Choroid plexus epithelial cell (primary cell): Measurements from ENCODE around the gene SLC6A3.

Experiments
- DNase-seq: peaks from one replicate; pipeline ENCODE4 v3.0.0-alpha.2; 2010; ENCODE audit warnings: low read depth
- H3K4me3 ChIP-seq: 2 replicates; pipeline ENCODE4 v1.5.1; 2011; ENCODE audit warnings: low read depth, mild to moderate bottlenecking, control low read depth, low read length, moderate library complexity
- TF ChIP-seq, protein P1 (sequence below): conservative IDR thresholded peaks from 2 replicates; pipeline ENCODE4 v1.5.1; 2011; ENCODE audit warnings: low read depth, mild to moderate bottlenecking, control low read depth, inconsistent platforms, low read length, moderate library complexity

The SLC6A3 gene

DNA sequence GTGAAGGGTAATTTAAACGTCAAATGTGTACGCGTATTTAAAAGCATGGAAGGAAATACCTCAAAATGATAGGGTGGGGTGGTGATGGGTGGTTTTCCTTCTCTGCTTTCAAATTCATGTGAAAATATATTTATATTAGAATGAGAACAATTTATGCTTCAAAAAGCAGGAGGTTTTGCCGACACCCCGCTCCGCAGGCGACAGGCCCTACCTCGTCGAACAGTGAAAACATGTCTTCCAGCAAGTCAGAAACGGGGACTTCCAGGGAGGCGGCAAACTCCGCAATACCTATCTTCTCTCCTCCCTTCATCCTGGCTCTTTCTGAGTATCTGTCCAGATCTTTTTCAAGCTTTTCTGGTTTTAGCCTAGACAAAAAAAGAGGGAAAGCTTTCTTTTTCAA lies 28.5 kb upstream of the SLC6A3 start:
- no peak overlapping the region for H3K4me3 ChIP-seq
- no peak for DNase-seq
- TF ChIP-seq, protein P1, sequence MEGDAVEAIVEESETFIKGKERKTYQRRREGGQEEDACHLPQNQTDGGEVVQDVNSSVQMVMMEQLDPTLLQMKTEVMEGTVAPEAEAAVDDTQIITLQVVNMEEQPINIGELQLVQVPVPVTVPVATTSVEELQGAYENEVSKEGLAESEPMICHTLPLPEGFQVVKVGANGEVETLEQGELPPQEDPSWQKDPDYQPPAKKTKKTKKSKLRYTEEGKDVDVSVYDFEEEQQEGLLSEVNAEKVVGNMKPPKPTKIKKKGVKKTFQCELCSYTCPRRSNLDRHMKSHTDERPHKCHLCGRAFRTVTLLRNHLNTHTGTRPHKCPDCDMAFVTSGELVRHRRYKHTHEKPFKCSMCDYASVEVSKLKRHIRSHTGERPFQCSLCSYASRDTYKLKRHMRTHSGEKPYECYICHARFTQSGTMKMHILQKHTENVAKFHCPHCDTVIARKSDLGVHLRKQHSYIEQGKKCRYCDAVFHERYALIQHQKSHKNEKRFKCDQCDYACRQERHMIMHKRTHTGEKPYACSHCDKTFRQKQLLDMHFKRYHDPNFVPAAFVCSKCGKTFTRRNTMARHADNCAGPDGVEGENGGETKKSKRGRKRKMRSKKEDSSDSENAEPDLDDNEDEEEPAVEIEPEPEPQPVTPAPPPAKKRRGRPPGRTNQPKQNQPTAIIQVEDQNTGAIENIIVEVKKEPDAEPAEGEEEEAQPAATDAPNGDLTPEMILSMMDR: no peak

DNA sequence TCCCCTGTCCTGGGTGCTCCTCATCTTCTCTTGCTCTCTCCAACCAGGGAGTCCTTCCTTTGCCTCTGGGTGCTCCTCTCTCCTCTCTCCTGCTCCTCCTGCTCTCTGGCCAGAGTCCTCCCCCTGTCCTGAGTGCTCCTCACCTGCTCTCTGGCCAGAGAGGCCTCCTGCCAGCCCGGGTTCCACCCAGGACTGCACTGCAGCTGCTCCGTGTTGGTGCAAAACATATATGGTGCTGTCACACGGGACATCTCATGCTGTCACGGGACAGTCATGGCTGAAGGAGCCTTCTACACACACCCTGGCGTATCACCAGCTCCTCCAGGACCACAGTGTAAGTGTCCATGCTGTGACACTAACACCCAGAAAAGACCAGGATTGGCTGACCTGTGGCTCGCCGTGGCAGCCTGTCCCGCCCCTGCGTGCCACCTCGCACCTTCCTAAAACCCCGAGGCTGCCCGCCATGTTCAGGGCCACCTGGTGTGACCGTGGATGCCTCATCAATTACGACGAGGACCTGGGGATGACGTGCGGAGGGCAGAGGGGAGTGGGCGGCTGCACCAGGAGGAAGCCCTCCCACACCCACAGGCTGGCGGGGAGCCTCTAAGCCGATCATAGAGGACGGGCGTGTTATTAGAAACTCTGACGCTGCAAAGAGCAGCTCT lies 27.9 kb upstream of the SLC6A3 start:
- TF ChIP-seq, protein P1: no peak
- H3K4me3 ChIP-seq: no peak overlapping the region
- DNase-seq: no peak

DNA sequence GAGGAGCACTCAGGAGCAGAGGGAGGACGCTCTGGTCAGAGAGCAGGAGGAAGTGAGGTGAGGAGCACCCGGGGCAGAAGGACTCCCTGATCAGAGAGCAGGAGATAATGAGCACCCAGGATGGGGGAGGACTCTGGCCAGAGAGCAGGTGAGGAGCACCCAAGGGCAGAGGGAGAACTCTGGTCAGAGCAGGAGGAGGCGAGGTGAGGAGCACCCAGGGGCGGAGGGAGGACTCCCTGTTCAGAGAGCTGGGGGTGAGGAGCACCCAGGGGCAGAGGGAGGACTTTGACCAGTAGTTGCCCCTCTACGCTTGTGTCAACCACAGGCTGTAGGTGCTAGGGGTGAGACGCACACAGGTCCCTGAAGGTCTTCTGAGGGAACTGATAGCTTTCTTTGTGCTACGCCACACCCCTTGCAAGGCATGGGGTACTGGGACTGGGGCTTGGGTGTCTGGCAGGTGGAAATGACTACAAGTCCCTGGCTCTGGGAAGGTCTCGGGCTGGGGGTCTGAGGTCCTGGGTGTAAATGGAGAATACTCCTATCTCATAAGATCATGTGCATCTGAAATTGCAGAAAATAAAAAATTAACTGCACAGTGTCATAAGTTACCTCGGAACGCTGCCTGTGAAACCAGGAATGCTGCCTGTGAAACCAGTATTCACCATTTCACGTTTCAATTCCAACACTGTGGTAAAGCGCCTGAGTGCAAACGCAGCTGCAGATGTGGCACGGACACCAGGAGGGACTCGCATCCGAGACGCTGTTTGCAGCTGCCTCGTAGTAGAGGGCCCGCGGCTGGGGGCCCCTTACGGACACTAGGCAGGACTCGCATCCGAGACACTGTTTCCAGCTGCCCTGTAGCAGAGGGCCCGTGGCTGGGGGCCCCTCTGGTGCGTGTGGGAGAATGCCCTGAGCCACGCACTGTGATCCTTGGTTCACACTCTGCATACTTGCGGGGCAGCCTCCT lies 27.0 kb upstream of the SLC6A3 start:
- TF ChIP-seq, protein P1: no peak
- H3K4me3 ChIP-seq: no peak overlapping the region
- no peak for DNase-seq

- DNase-seq: no peak
- no peak overlapping the region for H3K4me3 ChIP-seq
- TF ChIP-seq, protein P1: no peak
Observed at GRCh38 chr5:1471240-1471853, 26.1 kb upstream of the SLC6A3 start.

DNA sequence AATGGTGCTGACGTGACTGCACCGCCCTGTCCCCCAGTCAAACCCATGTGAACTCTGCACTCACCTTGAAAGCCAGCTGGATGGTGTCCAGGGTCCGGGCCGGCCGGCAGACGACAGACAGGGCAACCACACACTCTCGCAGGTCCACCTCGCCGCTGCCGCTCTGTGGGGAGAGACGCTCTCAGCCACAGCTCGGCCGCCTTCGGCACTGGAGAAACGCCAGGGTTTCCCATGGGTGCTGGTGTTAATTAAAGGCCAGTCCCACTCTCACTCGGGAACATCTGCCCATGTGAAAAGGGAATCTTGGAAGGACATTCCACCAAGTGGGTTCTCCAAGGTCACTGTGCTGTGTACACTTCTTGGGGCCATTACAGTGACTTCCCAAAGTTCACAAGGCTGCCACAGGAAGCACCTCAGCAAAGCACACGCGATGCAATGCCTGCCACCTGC lies 25.5 kb upstream of the SLC6A3 start:
- TF ChIP-seq, protein P1: no peak
- DNase-seq: no peak
- no peak overlapping the region for H3K4me3 ChIP-seq

GRCh38 chr5:1468629-1469527 lies 23.6 kb upstream of the SLC6A3 start:
- TF ChIP-seq, protein P1: no peak
- DNase-seq: no peak
- H3K4me3 ChIP-seq: no peak overlapping the region
